NAMALWA (cell line): ENCODE results near the gene TRMT5.

ENCODE experiments used
- DNase-seq: peaks from one replicate; pipeline ENCODE4 v3.0.0-alpha.2; 2015; ENCODE audit warnings: low spot score

TRMT5 gene

DNA sequence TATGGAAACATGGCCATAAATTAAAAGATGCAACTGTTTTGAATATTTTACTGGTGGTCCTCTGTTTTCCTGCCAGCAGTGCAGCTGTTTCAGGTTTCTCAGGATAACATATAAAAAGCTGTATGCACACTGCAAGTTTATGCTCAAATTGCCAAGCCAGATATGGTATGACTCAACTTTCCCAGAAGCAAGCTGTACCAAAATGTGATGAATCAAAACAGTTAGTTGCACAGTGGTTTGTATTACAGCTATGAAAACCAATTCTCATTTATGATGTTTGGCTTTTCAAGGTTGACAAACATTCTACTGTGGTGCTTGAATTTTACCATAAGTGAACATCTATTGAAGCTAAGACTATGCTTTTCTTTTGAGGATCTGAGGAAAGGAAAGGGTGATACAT lies 15.5 kb downstream of the TRMT5 start:
- DNase-seq: no peak

GRCh38 chr14:60964904-60965303 lies 16.0 kb downstream of the TRMT5 start:
- no peak for DNase-seq

DNA sequence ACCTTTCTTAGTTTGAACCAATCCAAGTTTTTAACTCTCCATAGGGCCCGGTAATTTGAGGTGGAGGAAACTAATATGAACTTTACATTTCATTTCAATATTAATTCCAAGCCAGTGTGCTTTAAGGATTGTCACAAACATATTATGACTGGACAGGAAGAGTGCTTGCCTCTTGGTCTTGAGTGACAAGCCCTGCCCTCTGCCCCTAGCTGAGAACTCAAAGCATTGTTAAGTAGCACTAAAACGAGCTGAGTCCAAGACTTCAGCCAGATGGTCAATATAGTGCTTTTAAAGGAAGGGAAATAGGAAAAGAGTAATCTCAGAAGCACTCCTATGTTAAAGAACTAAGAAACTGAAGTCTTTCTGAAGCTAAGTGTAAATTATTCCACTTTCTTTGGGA lies 17.1 kb downstream of the TRMT5 start:
- DNase-seq: no peak

GRCh38 chr14:60958146-60958545 lies 22.7 kb downstream of the TRMT5 start:
- no peak for DNase-seq

DNA sequence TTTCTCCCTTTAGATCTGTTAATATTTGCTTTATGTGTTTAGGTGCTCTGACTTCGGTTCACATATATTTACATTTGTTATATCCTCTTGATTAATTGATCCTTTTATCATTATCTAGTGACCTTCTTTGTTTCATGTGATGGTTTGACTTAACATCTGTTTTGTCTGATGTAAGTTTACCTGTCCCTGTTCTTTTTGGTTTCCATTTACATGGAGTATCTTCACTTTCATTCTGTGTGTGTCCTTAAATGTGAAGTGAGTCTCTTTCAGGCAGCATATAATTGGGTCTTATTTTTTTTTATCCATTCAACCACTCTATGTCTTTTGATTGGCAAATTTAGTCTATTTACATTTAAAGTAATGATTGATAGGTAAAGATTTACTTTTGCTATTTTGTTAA lies 24.2 kb downstream of the TRMT5 start:
- no peak for DNase-seq

DNA sequence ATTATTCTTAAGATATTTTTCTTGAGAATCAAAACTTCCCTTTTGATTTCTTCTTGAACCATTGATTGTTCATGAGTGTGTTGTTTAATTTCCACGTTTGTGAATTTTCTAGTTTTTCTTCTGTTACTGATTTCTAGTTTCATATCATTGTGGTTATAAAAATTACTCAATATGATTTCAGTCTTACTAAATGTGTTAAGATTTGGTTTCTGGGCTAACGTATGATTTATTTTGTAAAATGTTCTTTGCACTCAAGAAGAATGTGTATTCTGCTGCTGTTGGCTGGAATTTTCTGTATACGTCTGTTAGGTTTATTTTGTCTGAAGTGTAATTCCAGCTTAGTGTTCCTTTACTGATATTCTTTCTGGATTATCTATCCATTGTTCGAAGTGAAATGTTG lies 24.7 kb downstream of the TRMT5 start:
- DNase-seq: no peak

- no peak for DNase-seq
These were observed 29.0 kb downstream of the TRMT5 start for GRCh38 chr14:60951776-60952435.

DNA sequence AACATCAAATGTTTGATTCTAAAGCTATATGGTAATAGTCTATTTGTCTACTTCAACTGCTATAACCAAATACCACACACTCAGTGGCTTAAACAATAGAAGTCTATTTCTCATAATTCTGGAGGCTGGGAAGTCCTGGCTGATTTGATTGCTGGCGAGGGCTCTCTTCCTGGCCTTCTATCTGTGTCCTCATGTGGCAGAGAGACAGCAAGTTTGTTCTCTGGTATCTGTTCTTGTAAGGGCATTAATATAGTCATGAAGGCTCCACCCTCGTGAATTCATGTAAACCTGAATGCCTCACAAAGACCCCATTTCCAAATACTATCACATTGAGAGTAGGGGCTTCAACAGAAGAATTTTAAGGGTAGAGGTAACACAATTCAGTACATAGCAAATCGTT lies 34.1 kb downstream of the TRMT5 start:
- no peak for DNase-seq

DNA sequence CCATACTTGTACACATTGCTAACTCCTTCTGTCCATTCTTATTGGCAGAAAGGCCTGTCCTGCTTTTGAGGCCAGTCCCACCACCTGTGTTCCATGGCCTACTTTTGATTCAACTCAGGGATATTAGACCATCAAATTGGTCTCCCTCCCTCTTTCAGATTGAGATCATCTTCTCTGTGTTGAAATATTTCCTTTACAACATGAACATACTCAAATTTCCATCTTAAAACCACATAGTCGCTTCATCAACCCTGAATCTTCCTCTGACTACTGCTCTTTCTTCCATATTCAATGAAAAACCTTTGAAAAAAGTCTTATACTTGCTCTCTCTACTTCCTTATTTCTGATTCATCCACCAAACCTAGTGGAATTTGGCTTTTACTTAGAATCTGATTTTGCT lies 34.9 kb downstream of the TRMT5 start:
- DNase-seq: no peak

DNA sequence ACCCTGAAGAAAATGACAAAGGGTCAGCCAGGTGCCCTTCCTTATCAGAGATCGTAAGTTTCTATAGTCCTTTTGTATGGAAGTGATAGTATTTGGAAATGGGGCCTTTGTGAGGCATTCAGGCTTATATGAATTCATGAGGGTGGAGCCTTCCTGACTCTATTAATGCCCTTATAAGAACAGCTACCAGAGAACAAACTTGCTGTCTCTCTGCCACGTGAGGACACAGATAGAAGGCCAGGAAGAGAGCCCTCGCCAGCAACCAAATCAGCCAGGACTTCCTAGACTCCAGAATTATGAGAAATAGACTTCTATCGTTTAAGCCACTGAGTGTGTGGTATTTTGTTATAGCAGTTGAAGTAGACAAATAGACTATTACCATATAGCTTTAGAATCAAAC lies 36.7 kb downstream of the TRMT5 start:
- DNase-seq: no peak

DNA sequence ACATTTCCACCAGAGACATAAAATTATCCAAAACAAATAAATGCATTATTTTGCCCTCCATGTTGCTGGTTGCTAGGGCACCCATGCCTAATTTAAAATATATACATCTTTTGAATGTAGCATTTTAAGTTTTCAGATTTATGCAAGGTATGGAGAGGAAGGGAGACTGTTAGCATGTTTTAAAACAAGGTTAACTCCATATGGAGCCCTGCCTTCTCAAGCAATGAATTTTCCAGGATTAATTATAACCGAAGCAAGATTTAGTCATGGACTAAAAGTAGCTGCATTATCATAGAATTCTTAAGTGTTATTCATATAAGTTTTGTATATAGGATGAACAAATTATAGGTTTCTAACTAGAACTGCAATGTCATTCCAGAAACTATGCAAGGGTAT lies 37.2 kb downstream of the TRMT5 start:
- no peak for DNase-seq

- no peak for DNase-seq
These were observed 45.6 kb downstream of the TRMT5 start for GRCh38 chr14:60935319-60935718.

DNA sequence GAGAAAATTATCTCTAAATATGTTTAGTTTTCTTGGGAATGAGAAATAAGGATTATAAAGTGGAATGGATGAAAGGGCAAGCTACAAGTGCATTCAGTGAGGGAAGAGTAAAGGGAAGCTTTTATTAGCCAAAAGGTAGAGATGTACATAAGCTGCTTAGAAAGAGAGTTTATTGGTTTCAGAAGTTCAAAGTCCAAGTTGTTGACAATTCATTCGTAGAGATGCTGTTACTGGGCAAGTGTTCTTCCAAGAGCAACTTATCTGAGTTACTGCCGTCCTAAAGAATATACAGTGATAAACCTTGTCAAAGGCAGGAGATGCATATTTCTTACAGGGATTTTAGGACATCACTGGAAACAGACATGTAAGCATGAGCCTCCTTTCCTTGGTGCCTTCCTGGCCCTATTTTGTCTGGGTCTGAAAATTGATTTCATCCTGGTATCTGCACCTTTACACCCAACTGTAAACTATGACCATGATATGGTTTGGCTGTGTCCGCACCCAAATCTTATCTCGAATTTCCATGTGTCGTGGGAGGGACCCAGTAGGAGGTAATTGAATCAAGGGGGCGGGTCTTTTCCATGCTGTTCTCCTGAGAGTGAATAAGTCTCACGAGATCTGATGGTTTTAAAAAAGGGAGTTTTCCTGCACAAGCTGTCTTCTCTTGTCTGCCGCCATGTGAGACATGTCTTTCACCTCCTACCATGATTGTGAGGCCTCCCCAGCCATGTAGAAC lies 46.8 kb downstream of the TRMT5 start:
- no peak for DNase-seq

GRCh38 chr14:60931218-60931617 lies 49.7 kb downstream of the TRMT5 start:
- DNase-seq: peak; percentile 16

DNA sequence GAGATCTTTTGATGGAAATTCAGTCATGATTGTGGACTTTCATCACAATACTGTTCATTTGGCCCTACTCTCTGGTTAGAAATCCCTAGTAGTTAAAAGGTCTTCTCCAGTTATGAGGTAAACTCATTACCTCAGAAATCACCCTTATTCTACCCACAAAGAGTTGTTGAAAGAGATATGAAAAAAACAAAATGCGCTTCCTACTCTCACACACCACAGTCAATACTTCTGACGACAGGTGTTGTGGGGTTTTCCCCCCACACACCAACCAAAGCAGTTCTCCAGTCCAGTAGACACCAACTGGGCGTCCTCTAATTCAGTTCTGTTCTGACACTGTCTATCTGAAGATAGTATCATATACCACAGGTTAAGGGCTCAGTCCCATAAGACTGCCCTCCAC lies 54.9 kb downstream of the TRMT5 start:
- no peak for DNase-seq

DNA sequence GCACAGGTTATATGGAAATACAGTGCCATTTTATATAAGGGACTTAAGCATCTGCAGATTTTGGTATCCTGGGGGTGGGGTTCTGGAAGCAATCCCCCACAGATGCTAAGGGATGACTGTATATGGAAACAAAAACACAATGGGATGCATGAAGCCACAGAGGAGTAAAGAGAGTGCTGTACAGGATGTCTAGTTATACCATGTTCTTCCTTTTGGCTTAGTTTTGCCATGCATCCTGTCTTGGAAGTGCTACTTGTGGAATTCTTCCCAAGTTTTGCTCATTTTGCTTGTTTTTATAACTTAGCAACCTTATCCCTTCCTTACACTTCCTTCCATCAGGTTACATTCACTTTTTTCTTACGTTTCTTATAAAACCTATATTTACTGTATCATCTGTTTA lies 55.6 kb downstream of the TRMT5 start:
- no peak for DNase-seq

GRCh38 chr14:60922050-60922449 lies 58.8 kb downstream of the TRMT5 start:
- no peak for DNase-seq
